ENCODE measurements around the gene SEMA3F. TPM values are rescaled to one million over a fixed set of nuclear protein-coding genes. Genes with fewer than 3 reads are reported as not detected.

Gene SEMA3F
- total RNA-seq, 1 donor from 2014 or later, result 14.5 TPM

DNA sequence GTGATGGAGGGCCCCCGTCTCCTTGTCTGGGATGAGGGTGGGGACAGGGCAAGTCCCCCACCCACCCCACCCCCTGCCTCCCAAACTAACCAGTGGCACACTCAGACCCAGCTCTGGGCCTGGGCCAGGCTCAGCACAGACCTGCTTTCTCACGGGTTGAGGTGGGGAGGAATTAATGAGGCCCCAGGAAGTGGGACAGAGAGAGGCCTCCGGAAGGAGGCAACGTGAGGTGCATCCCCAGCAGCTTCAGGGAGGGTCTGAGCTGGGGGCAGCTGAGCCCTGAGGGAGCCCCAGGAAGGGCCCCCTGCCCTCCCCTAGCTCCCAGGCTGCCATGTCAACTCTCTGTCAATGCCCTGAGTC is 65.9 kb downstream of the SEMA3F start:
- peaks cover 26% of the 10 kb centered on the region for H3K4me1 Mint-ChIP-seq
- H3K36me3 Mint-ChIP-seq, result no peaks in the 10 kb centered on the region
- H3K27ac Mint-ChIP-seq, result no peak overlapping the region
- no peaks in the 10 kb centered on the region for H3F3A ChIP-seq (ENCODE audit: low read depth)
- H3K4me1 ChIP-seq, result no peaks in the 10 kb centered on the region
- no peaks in the 10 kb centered on the region for H3K9me3 Mint-ChIP-seq
- no peak overlapping the region for H2AFZ ChIP-seq (replicated peaks)
- no peak for TF ChIP-seq EZH2 (IDR thresholded peaks at IDR 0.05)
- no peak for TF ChIP-seq EZH2phosphoT487 (IDR thresholded peaks at IDR 0.05)
- TF ChIP-seq, protein P1, sequence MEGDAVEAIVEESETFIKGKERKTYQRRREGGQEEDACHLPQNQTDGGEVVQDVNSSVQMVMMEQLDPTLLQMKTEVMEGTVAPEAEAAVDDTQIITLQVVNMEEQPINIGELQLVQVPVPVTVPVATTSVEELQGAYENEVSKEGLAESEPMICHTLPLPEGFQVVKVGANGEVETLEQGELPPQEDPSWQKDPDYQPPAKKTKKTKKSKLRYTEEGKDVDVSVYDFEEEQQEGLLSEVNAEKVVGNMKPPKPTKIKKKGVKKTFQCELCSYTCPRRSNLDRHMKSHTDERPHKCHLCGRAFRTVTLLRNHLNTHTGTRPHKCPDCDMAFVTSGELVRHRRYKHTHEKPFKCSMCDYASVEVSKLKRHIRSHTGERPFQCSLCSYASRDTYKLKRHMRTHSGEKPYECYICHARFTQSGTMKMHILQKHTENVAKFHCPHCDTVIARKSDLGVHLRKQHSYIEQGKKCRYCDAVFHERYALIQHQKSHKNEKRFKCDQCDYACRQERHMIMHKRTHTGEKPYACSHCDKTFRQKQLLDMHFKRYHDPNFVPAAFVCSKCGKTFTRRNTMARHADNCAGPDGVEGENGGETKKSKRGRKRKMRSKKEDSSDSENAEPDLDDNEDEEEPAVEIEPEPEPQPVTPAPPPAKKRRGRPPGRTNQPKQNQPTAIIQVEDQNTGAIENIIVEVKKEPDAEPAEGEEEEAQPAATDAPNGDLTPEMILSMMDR (IDR thresholded peaks at IDR 0.05), result no peak
- H3K36me3 ChIP-seq, result no peaks in the 10 kb centered on the region
- no peak overlapping the region for H3K4me3 ChIP-seq
- H3K27ac ChIP-seq, result no peak overlapping the region
- no peak overlapping the region for H3K4me2 ChIP-seq
- H3K27me3 Mint-ChIP-seq (ENCODE audit: insufficient read depth, low read depth), result peaks cover 11% of the 10 kb centered on the region
- DNase-seq (ENCODE audit: low spot score), result no peak
- H3K4me3 Mint-ChIP-seq, result no peak overlapping the region
- H3K27me3 ChIP-seq, result peaks cover 4% of the 10 kb centered on the region
- no peaks in the 10 kb centered on the region for H3K9me3 ChIP-seq (ENCODE audit: low read depth)
- no peaks in the 10 kb centered on the region for H3K79me2 ChIP-seq (ENCODE audit: low read depth)
- no peaks in the 10 kb centered on the region for H4K20me1 ChIP-seq (ENCODE audit: low read depth)
- no peak overlapping the region for H3K9ac ChIP-seq

DNA sequence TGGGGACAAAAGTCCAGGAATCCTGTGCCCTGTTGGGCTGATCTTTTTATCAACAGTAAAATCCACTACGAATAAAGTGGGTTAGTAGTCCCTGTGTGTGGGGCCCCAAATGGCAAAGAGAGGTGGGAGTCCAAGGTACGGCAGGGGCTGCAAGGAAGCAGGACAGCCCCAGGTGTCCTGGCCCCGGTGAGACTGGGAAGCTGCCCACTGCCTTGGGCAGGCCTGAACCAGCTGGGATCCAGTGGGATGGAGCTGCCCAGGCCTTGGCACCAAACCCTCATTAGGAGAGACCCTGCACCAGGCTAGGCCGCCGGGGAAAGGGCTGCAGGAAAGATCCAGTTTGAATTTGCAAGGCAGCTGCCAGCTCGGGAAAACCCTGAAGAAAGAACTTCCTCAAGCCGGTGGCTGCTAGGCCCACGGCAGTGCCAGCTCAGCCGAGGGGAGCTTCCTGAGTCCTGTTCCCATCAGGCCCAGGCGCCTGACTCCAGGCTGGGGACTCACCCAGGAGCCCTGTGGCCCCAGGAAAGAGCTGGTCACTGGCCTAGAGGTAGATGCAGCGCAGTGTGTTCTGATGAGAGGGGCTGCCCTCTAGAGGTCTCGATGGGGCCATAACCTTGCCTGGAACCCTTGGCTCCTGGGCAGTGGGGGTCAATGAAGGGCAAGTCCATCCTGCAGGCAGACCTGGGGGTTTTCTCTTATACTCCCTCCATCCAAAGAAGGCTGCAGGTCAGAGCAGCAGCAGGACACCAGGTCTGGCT is 66.5 kb downstream of the SEMA3F start:
- DNase-seq (ENCODE audit: low spot score), result peak; percentile 45

DNA sequence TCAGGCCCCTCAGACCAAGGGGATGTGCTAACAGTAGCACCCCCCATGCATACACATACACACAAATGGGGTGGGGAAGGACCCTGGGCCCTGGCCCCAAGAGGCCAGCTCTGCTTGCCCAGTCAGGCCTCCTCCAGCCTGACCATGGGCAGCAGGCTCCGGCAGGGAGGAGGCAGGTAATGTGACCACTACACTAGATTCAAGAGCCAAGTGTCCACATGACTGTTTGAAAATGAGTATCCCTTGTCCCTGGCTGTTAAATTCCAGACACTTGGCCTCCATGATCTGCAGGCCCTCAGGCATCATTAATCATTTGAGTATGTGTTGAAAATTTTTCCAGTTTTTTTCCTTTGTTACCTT is 67.0 kb downstream of the SEMA3F start:
- Histone ChIP-seq H3K4me1 (no peaks in the 10 kb centered on the region), H4K20me1 (ENCODE audit: low read depth) (no peaks in the 10 kb centered on the region), H3K9ac (no peak overlapping the region), H3K4me2 (no peak overlapping the region), H3K36me3 (no peaks in the 10 kb centered on the region), H3K9me3 (ENCODE audit: low read depth) (no peaks in the 10 kb centered on the region), H2AFZ (replicated peaks) (no peak overlapping the region), H3F3A (ENCODE audit: low read depth) (no peaks in the 10 kb centered on the region), H3K27me3 (peaks cover 15% of the 10 kb centered on the region), H3K79me2 (ENCODE audit: low read depth) (no peaks in the 10 kb centered on the region), H3K27ac (no peak overlapping the region), H3K4me3 (no peak overlapping the region)
- TF ChIP-seq EZH2 (IDR thresholded peaks at IDR 0.05) (no peak), EZH2phosphoT487 (IDR thresholded peaks at IDR 0.05) (no peak)
- TF ChIP-seq, protein P1 (IDR thresholded peaks at IDR 0.05), result no peak
- H3K9me3 Mint-ChIP-seq, result no peaks in the 10 kb centered on the region
- peaks cover 34% of the 10 kb centered on the region for H3K4me1 Mint-ChIP-seq
- H3K27me3 Mint-ChIP-seq (ENCODE audit: insufficient read depth, low read depth), result peaks cover 15% of the 10 kb centered on the region
- no peaks in the 10 kb centered on the region for H3K36me3 Mint-ChIP-seq
- H3K27ac Mint-ChIP-seq, result peak overlapping the region; percentile 33
- DNase-seq (ENCODE audit: low spot score), result no peak
- H3K4me3 Mint-ChIP-seq, result no peak overlapping the region

More for the DNA sequence above, 66.5 kb downstream of the SEMA3F start:
- H3K79me2 ChIP-seq (ENCODE audit: low read depth), result no peaks in the 10 kb centered on the region
- no peaks in the 10 kb centered on the region for H3K36me3 ChIP-seq
- TF ChIP-seq EZH2phosphoT487 (IDR thresholded peaks at IDR 0.05), result no peak
- TF ChIP-seq, protein P1 (IDR thresholded peaks at IDR 0.05), result peak; percentile 44
- H3K4me3 ChIP-seq, result no peak overlapping the region
- H2AFZ ChIP-seq (replicated peaks), result no peak overlapping the region
- H3K4me1 ChIP-seq, result no peaks in the 10 kb centered on the region
- H3K9me3 Mint-ChIP-seq, result no peaks in the 10 kb centered on the region
- no peaks in the 10 kb centered on the region for H3K9me3 ChIP-seq (ENCODE audit: low read depth)
- H3K4me3 Mint-ChIP-seq, result no peak overlapping the region
- no peaks in the 10 kb centered on the region for H3K36me3 Mint-ChIP-seq
- no peaks in the 10 kb centered on the region for H3F3A ChIP-seq (ENCODE audit: low read depth)
- no peak overlapping the region for H3K27ac ChIP-seq
- H3K9ac ChIP-seq, result no peak overlapping the region
- H3K27me3 Mint-ChIP-seq (ENCODE audit: insufficient read depth, low read depth), result peaks cover 11% of the 10 kb centered on the region
- peak overlapping the region; percentile 33 for H3K27ac Mint-ChIP-seq
- no peak overlapping the region for H3K4me2 ChIP-seq
- H3K27me3 ChIP-seq, result peaks cover 9% of the 10 kb centered on the region
- H3K4me1 Mint-ChIP-seq, result peaks cover 29% of the 10 kb centered on the region
- no peaks in the 10 kb centered on the region for H4K20me1 ChIP-seq (ENCODE audit: low read depth)
